ENCODE measurements around the gene CTTNBP2.

CTTNBP2 gene

GRCh38 chr7:117870448-117871130, 2.7 kb downstream of the CTTNBP2 start:
- no peak for DNase-seq

GRCh38 chr7:117869374-117869773, 3.9 kb downstream of the CTTNBP2 start:
- DNase-seq, result no peak

- DNase-seq, result no peak
These were observed 9.6 kb downstream of the CTTNBP2 start for GRCh38 chr7:117863618-117864017.

- DNase-seq, result no peak
These were observed 10.9 kb downstream of the CTTNBP2 start for GRCh38 chr7:117862378-117862777.

- no peak for DNase-seq
These were observed 13.9 kb downstream of the CTTNBP2 start for GRCh38 chr7:117859246-117859812.

GRCh38 chr7:117858712-117859111, 14.5 kb downstream of the CTTNBP2 start:
- DNase-seq, result no peak

- DNase-seq, result no peak
These were observed 15.5 kb downstream of the CTTNBP2 start for GRCh38 chr7:117857718-117858117.

GRCh38 chr7:117856196-117856595, 17.0 kb downstream of the CTTNBP2 start:
- DNase-seq, result no peak

GRCh38 chr7:117854186-117854585, 19.1 kb downstream of the CTTNBP2 start:
- no peak for DNase-seq

GRCh38 chr7:117848941-117849340, 24.3 kb downstream of the CTTNBP2 start:
- DNase-seq, result no peak

- no peak for DNase-seq
These were observed 28.6 kb downstream of the CTTNBP2 start for GRCh38 chr7:117844678-117845077.

GRCh38 chr7:117841611-117842010, 31.6 kb downstream of the CTTNBP2 start:
- no peak for DNase-seq

GRCh38 chr7:117841011-117841410, 32.2 kb downstream of the CTTNBP2 start:
- DNase-seq, result no peak

- DNase-seq, result no peak
These were observed 33.7 kb downstream of the CTTNBP2 start for GRCh38 chr7:117839507-117839906.

GRCh38 chr7:117837841-117838240, 35.4 kb downstream of the CTTNBP2 start:
- no peak for DNase-seq

GRCh38 chr7:117835016-117835664, 38.1 kb downstream of the CTTNBP2 start:
- DNase-seq, result peak; percentile 15

GRCh38 chr7:117830422-117830954, 42.8 kb downstream of the CTTNBP2 start:
- no peak for DNase-seq

GRCh38 chr7:117829450-117830117, 43.7 kb downstream of the CTTNBP2 start:
- DNase-seq, result no peak

- no peak for DNase-seq
These were observed 44.4 kb downstream of the CTTNBP2 start for GRCh38 chr7:117828825-117829224.

GRCh38 chr7:117827862-117828261, 45.4 kb downstream of the CTTNBP2 start:
- DNase-seq, result no peak

- no peak for DNase-seq
These were observed 48.1 kb downstream of the CTTNBP2 start for GRCh38 chr7:117825132-117825531.

- no peak for DNase-seq
These were observed 48.6 kb downstream of the CTTNBP2 start for GRCh38 chr7:117824592-117824991.

- no peak for DNase-seq
These were observed 53.7 kb downstream of the CTTNBP2 start for GRCh38 chr7:117819558-117819957.

GRCh38 chr7:117818232-117818631, 55.0 kb downstream of the CTTNBP2 start:
- DNase-seq, result no peak
